Lung (tissue), 12 donors: ENCODE results near the gene TRIM46. TPM values are rescaled to one million over a fixed set of nuclear protein-coding genes. Genes with fewer than 3 reads are reported as not detected.

Experiments used
- ATAC-seq: fragments of 200-7000 bp; cut with Tn5 transposase; one replicate; pipeline ENCODE4 v1.9.1; 2020; ENCODE audit warnings: moderate number of reproducible peaks; ENCODE audit not compliant: insufficient read depth, low FRiP score
- DNase-seq, 3 donors: peaks; one replicate each; pipeline ENCODE4 v3.0.0-alpha.2; 2013 to 2017
- H3K27ac ChIP-seq, 2 donors: one replicate each; pipeline ENCODE4 v1.5.1; 2013; ENCODE audit warnings: mild to moderate bottlenecking in 2 of 2, moderate library complexity in 2 of 2, control low read depth in 1 of 2, inconsistent platforms in 1 of 2, low read depth in 1 of 2, low read length in 1 of 2
- H3K27me3 ChIP-seq, 3 donors: one replicate each; pipeline ENCODE4 v1.5.1; 2013; ENCODE audit warnings: low read length in 2 of 3; ENCODE audit not compliant: control insufficient read depth in 3 of 3, insufficient read depth in 3 of 3
- H3K36me3 ChIP-seq, 4 donors: one replicate each; pipeline ENCODE4 v1.5.1; 2013; ENCODE audit warnings: low read length in 4 of 4, mild to moderate bottlenecking in 1 of 4, moderate library complexity in 1 of 4; ENCODE audit not compliant: control insufficient read depth in 4 of 4, insufficient read depth in 4 of 4
- H3K4me1 ChIP-seq, 5 donors: one replicate each; pipeline ENCODE4 v1.5.1; 2013; ENCODE audit warnings: low read length in 5 of 5, mild to moderate bottlenecking in 2 of 5, moderate library complexity in 1 of 5; ENCODE audit not compliant: control insufficient read depth in 5 of 5, insufficient read depth in 5 of 5
- H3K4me3 ChIP-seq: one replicate; pipeline ENCODE4 v1.5.1; 2013; ENCODE audit warnings: mild to moderate bottlenecking, control low read depth, moderate library complexity
- H3K9ac ChIP-seq, 2 donors: one replicate each; pipeline ENCODE4 v1.5.1; 2013; ENCODE audit warnings: low read length in 2 of 2, control low read depth in 1 of 2; ENCODE audit not compliant: insufficient read depth in 1 of 2
- H3K9me3 ChIP-seq, 4 donors: one replicate each; pipeline ENCODE4 v1.5.1; 2013; ENCODE audit warnings: low read length in 3 of 4, mild to moderate bottlenecking in 1 of 4, moderate library complexity in 1 of 4; ENCODE audit not compliant: control insufficient read depth in 4 of 4, insufficient read depth in 3 of 4
- CTCF ChIP-seq: IDR thresholded peaks from 2 replicates; pipeline ENCODE4 v1.5.1; 2012; ENCODE audit warnings: mild to moderate bottlenecking; ENCODE audit errors: control extremely low read depth, extremely low read depth
- WGBS, 2 donors: extraction: QIAGEN DNeasy Blood & Tissue Kit; methylation state at CpG; one replicate each; pipeline ENCODE4 v1.1.7; 2013; 5-methylcytosine and 5-hydroxymethylcytosine counted together
- polyA plus RNA-seq, 2 donors: library from polyadenylated mRNA; stranded (reverse); fragments of 200-250 nt; gene quantifications; one replicate each; pipeline ENCODE4 v1.2.1, GENCODE V29; 2013
- total RNA-seq, 2 donors: library from RNA; depleted of rRNA in 1 of 2; stranded (reverse); fragments of >200 nt in 1 of 2; gene quantifications; one replicate each; pipeline ENCODE4 v1.2.1, GENCODE V29; 2014 to 2021
- donor health status: control.
- donor health status: control.
- donor health status: Bipolar disorder and iron deficiency.
- donor health status: healthy.
- donor health status: DM: yes; HTN: yes; CAD: no.

The TRIM46 gene
- total and polyA plus RNA-seq, 4 donors, result 0.26 to 0.71 (median 0.46) TPM

DNA sequence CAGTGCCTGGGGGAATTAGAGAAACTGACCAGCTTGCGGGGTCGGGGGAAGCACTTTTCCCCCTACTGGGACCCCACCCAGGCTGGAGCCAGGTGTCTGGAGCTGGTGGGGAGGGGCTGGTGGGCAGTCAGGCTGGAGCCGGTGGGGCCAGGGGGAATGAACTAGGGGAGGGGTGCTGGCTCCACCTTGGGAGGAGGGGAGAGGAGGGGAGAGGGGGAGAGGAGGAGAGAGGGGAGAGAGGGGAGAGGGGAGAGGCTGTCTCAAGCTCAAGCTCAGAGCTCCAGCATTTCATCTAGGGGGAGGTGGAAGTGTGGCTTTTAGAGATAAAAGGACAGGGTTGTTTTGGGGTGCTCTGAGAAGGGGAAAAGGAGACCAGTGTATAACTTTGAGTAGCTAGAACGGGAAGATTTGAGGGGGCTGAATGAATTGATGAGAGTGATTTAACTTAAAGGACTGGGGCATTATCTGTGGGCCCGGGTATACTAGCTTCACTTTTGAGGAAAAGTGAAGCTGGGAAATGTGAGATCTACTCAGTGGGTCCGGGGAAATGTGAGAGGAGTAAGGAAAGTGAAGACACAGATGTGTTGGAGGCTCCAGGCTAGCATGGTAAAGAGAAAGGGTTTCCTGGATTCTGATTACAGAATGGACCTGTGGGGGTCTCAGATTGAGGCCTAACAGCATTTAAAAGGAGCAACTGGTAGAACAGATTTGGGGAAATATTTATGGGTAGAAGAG is 43.2 kb upstream of the TRIM46 start:
- Histone ChIP-seq H3K27ac (peak overlapping the region; percentile 93), H3K27me3 (peaks cover 0 to 29% (median 28%) of the 10 kb centered on the region in 3 donors), H3K9me3 (peaks cover 0 to 2% (median 0%) of the 10 kb centered on the region in 4 donors), H3K4me3 (peak overlapping the region; percentile 67), H3K9ac (peak overlapping the region; percentile 3 to 39), H3K36me3 (peaks cover 0 to 21% (median 10%) of the 10 kb centered on the region in 4 donors), H3K4me1 (peaks cover 6 to 61% (median 20%) of the 10 kb centered on the region in 5 donors)
- DNase-seq (peak; percentile 18 to 63 (median 42)), ATAC-seq (no peak)
- 14 to 22% methylated on average over 6 of the region's 6 CpGs for WGBS, 2 donors
- no peak for TF ChIP-seq CTCF

DNA sequence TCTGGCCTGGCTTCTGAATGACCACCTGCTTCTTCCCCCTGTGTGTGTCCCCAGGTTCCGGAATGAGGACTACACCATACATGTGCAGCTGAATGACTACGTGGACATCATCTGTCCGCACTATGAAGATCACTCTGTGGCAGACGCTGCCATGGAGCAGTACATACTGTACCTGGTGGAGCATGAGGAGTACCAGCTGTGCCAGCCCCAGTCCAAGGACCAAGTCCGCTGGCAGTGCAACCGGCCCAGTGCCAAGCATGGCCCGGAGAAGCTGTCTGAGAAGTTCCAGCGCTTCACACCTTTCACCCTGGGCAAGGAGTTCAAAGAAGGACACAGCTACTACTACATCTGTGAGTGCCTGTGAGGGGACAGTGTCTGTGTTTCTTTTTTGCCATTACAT is 42.4 kb upstream of the TRIM46 start:
- H3K4me3 ChIP-seq, result peak overlapping the region; percentile 21
- H3K27ac ChIP-seq, result peak overlapping the region; percentile 81 to 93
- DNase-seq (no peak), ATAC-seq (no peak)
- peaks cover 6 to 55% (median 20%) of the 10 kb centered on the region in 5 donors for H3K4me1 ChIP-seq
- peaks cover 0 to 24% (median 23%) of the 10 kb centered on the region in 3 donors for H3K27me3 ChIP-seq
- TF ChIP-seq CTCF, result no peak
- peak overlapping the region in 1 of 2 donors; percentile 34 for H3K9ac ChIP-seq
- peaks cover 0 to 2% (median 0%) of the 10 kb centered on the region in 4 donors for H3K9me3 ChIP-seq
- WGBS, 2 donors, result 55 to 85% methylated on average over 8 of the region's 8 CpGs
- peaks cover 0 to 21% (median 10%) of the 10 kb centered on the region in 4 donors for H3K36me3 ChIP-seq

DNA sequence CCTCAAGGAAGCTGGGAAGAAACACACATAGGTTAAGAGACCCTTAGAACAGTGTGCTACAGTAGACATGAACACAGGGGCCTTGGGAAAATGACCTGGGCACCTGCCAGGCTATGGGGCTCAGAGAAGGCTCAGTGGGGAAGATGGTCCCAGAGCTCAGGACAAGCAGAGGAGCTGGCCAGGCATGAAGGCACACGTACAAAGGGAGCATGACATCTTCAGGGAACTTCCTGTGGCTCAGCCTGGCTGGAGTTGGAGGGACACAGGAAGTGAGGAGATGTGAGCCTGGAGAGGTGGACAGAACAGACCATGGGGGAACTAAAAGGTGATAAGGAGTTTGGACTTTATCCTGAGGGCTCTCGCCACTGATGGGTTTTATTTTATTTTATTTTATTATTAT is 41.8 kb upstream of the TRIM46 start:
- H3K9me3 ChIP-seq, result no peaks in the 10 kb centered on the region
- no peak for ATAC-seq
- H3K36me3 ChIP-seq, result peaks cover 0 to 21% (median 10%) of the 10 kb centered on the region in 4 donors
- H3K9ac ChIP-seq, result no peak overlapping the region
- H3K27ac ChIP-seq, result peak overlapping the region; percentile 81 to 93
- H3K4me1 ChIP-seq, result peaks cover 6 to 53% (median 15%) of the 10 kb centered on the region in 5 donors
- WGBS, 2 donors, result 44 to 52% methylated on average over 2 of the region's 2 CpGs
- DNase-seq, result no peak
- TF ChIP-seq CTCF, result no peak
- peaks cover 0 to 19% (median 18%) of the 10 kb centered on the region in 3 donors for H3K27me3 ChIP-seq
- H3K4me3 ChIP-seq, result no peak overlapping the region
